Measurements from ENCODE around the gene PAQR3.

DNA sequence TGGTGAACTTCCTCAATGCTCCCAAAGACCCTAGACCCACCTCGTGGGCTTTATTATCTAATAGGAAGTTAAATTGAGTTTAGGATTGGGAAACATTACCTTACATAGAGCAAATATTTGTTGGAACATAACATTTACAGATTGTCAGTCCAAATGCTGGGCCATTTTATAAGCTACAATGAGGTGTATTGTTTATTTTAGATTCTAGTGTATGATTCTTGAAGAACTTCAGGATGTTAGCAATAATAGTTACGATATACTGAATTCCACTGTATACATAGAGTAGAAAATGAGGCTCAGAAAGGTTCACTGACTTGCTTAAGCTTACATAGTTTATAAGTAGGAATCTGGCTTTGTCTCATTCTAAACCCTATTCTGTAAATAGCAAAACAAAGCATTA is 37.4 kb downstream of the PAQR3 start:
- no peak for TF ChIP-seq CTCF (IDR thresholded peaks at IDR 0.05)
- no peak for TF ChIP-seq POLR2A (IDR thresholded peaks at IDR 0.05)
